ENCODE data around the gene NBDY.

GRCh38 chrX:56782352-56782751, 53.3 kb downstream of the NBDY start:
- TF ChIP-seq EP300 (IDR thresholded peaks at IDR 0.05): no peak
- TF ChIP-seq, protein P1, sequence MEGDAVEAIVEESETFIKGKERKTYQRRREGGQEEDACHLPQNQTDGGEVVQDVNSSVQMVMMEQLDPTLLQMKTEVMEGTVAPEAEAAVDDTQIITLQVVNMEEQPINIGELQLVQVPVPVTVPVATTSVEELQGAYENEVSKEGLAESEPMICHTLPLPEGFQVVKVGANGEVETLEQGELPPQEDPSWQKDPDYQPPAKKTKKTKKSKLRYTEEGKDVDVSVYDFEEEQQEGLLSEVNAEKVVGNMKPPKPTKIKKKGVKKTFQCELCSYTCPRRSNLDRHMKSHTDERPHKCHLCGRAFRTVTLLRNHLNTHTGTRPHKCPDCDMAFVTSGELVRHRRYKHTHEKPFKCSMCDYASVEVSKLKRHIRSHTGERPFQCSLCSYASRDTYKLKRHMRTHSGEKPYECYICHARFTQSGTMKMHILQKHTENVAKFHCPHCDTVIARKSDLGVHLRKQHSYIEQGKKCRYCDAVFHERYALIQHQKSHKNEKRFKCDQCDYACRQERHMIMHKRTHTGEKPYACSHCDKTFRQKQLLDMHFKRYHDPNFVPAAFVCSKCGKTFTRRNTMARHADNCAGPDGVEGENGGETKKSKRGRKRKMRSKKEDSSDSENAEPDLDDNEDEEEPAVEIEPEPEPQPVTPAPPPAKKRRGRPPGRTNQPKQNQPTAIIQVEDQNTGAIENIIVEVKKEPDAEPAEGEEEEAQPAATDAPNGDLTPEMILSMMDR (IDR thresholded peaks at IDR 0.05): no peak
- no peak for TF ChIP-seq RAD21 (conservative IDR thresholded peaks at IDR 0.05 in 1 of 2, IDR thresholded peaks at IDR 0.05 in 1 of 2)
- TF ChIP-seq RFX5 (IDR thresholded peaks at IDR 0.05): no peak
- no peak for TF ChIP-seq MAFK (IDR thresholded peaks at IDR 0.05; ENCODE audit: partially characterized antibody)
- no peak for TF ChIP-seq MAX (IDR thresholded peaks at IDR 0.05)
- TF ChIP-seq, protein P2, sequence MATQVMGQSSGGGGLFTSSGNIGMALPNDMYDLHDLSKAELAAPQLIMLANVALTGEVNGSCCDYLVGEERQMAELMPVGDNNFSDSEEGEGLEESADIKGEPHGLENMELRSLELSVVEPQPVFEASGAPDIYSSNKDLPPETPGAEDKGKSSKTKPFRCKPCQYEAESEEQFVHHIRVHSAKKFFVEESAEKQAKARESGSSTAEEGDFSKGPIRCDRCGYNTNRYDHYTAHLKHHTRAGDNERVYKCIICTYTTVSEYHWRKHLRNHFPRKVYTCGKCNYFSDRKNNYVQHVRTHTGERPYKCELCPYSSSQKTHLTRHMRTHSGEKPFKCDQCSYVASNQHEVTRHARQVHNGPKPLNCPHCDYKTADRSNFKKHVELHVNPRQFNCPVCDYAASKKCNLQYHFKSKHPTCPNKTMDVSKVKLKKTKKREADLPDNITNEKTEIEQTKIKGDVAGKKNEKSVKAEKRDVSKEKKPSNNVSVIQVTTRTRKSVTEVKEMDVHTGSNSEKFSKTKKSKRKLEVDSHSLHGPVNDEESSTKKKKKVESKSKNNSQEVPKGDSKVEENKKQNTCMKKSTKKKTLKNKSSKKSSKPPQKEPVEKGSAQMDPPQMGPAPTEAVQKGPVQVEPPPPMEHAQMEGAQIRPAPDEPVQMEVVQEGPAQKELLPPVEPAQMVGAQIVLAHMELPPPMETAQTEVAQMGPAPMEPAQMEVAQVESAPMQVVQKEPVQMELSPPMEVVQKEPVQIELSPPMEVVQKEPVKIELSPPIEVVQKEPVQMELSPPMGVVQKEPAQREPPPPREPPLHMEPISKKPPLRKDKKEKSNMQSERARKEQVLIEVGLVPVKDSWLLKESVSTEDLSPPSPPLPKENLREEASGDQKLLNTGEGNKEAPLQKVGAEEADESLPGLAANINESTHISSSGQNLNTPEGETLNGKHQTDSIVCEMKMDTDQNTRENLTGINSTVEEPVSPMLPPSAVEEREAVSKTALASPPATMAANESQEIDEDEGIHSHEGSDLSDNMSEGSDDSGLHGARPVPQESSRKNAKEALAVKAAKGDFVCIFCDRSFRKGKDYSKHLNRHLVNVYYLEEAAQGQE (IDR thresholded peaks at IDR 0.05): no peak
- TF ChIP-seq SMC3 (IDR thresholded peaks at IDR 0.05): no peak
- no peak for TF ChIP-seq POLR2A (IDR thresholded peaks at IDR 0.05; ENCODE audit: low read length)
- no peak for TF ChIP-seq ZNF302 (CRISPR knock-in tag; IDR thresholded peaks at IDR 0.05)
- TF ChIP-seq EHF (CRISPR knock-in tag; IDR thresholded peaks at IDR 0.05): no peak
- no peak for TF ChIP-seq KDM1A (IDR thresholded peaks at IDR 0.05; ENCODE audit: low read depth)
- TF ChIP-seq ELK1 (IDR thresholded peaks at IDR 0.05; ENCODE audit: low read depth, low read length): no peak
- TF ChIP-seq JUNB (IDR thresholded peaks at IDR 0.05): no peak
